ENCODE measurements around the gene PDLIM7.

Gene PDLIM7

DNA sequence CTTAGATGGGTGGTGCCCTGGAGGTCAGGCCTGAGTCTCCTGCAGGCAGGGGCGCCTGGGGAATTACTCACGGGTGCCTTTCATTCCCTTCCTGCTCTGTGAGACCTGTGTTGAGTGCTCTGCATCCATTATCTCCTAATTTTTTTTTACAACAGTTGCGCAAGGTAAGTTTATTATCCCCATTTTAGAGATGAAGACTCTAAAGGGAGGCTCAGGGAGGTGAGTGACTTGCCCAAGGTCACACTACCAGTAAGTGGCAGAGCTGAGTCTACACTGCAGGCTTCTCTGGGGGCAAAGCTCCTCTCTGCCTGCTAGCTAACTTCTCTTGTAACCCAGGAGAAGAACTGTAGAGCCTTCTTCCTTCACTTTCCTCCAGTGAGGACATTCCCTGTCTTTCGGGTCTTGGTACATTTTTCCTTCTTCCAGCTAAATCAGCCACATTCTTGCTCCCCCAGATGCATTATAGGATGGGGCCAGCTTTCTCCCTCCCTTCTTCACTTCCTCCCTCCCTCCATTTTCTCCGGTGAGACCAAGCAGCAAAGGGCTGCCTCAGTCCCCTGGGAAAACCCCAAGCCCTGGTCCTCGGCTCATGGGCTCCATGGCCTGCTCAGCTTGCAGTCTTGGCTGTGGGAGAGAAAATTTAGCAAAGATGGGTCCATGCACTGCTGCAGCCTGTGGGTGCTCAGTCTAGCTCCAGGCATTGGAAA, 49.0 kb downstream of the PDLIM7 start:
- no peak for ATAC-seq
- DNase-seq = no peak
- H3K4me3 Mint-ChIP-seq = peak overlapping the region; percentile 73
- no peaks in the 10 kb centered on the region for H3K27me3 Mint-ChIP-seq
- H3K36me3 Mint-ChIP-seq (ENCODE audit: low read depth) = peaks cover 2% of the 10 kb centered on the region
- H3K27ac Mint-ChIP-seq = peak overlapping the region; percentile 75
- no peaks in the 10 kb centered on the region for H3K9me3 Mint-ChIP-seq
- peaks cover 58% of the 10 kb centered on the region for H3K4me1 Mint-ChIP-seq

DNA sequence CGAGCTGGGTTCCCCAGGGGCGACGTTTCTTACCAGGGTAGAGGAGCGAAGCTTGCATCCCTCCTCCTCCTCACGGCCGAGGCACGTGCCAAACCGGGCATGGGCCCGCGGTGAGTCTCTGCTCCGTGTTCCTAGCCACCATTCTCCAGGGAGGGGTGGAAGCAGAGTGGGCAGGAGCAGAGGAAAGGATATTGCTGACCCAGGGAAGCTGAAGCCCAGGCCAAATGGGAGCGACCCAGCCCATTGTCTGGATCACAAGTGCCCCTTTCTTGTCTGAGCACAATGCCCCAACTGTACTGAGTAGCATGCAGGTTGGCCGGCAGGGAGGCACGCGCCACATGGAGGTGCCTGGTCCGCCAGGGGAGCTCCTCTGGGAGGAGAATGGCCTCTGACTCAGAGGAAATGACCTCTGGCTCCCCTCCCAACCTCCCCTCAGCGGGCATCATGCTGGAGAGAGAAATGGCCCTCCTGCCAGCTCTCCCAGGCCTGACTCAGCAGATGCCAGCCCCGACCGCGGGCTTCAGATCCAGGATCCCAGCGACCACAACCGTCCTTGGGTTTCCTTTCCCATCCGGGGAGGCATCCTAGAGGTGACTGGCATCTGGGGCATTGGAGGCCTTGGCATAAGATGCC, 49.7 kb downstream of the PDLIM7 start:
- no peaks in the 10 kb centered on the region for H3K27me3 Mint-ChIP-seq
- DNase-seq (peak; percentile 53), ATAC-seq (peak; percentile 6)
- H3K27ac Mint-ChIP-seq = peak overlapping the region; percentile 75
- H3K36me3 Mint-ChIP-seq (ENCODE audit: low read depth) = peaks cover 2% of the 10 kb centered on the region
- H3K4me3 Mint-ChIP-seq = peak overlapping the region; percentile 73
- no peaks in the 10 kb centered on the region for H3K9me3 Mint-ChIP-seq
- H3K4me1 Mint-ChIP-seq = peaks cover 56% of the 10 kb centered on the region

DNA sequence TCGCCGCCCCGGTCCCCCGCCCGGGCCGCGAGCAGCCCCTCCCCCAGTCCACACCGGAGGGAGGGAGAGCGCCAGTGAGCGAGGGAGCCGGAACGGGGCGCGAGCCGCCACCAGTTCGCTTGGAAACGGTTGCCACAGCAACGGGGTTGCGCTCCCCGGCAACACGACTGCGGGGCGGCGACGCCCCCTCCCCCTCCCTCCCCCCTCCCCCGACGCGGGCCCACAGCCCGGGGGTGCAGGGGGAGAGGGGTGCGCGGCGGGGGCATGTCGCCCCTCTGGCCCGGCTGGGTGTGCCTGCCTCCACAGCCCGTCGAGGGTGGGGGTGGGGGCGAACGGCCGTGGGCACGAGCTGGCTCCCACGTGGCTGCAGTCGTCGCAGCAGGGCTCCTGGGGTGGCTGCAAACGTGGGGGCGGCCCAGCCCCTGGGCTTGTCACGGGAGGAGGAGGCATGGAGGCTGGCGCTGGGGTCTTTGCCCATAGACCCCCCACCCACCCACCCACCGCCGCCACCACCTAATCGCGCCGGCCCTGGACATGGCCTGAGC, 50.3 kb downstream of the PDLIM7 start:
- no peak overlapping the region for H3K27ac Mint-ChIP-seq

DNA sequence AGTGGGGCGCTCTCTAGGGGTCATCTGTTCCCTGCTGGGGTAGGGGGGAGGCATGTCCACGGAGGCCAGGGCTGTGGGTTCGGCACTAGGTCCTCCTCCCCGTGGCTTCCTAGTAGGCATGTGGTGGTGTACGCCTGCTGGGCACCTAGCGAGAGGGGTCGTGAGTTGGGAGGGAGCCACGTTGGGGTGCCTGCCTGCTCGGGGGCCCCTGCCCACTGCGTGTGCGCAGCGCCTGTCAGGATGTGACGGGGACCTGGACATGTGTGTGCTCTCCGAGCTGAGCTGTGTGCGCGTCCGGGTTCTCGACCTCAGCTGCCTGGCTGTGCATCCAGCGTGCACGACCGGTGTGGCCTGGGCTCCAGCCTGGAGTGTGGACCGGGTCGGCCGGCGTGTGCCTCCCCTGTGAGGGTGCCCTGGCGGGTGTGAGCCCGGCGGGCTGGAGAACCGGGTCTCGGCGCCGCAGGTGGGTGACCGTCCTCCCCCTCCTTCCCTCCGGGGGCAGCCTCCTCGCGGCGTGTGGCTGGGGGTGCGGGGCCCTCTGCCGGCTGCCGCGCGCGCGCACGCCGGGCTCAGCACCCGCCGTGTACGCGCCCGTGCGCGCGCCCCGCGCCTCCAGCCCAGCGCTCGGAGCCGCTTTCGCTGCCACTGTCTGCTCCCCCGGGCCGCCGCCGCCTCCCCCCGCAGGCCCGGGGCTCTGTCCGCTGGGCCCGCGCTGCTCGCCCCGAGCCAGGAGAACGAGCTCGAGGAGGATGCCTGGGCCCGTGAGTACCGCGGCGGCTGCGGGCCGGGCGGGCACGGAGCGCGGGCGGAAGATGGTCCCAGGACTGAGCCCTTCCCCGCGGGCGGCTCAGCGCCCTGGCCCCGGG, 51.0 kb downstream of the PDLIM7 start, which contains the start of gene PRR7:
PRR7 (plus strand) TSS at position 615 of the 866 bp plus-strand sequence. CDS start 8,254 bp downstream, outside the sequence.
- Mint-ChIP-seq H3K27ac (peak within 1 kb of the TSS; percentile 79), H3K4me3 (peak within 1 kb of the TSS; percentile 73), H3K27me3 (no peaks in the 10 kb centered on the region), H3K4me1 (peaks cover 54% of the 10 kb centered on the region), H3K9me3 (no peaks in the 10 kb centered on the region), H3K36me3 (ENCODE audit: low read depth) (peaks cover 5% of the 10 kb centered on the region)
- peak; percentile 80 for DNase-seq
- peak; percentile 51 for ATAC-seq

More for the DNA sequence above, 50.3 kb downstream of the PDLIM7 start:
- peaks cover 54% of the 10 kb centered on the region for H3K4me1 Mint-ChIP-seq
- peak overlapping the region; percentile 73 for H3K4me3 Mint-ChIP-seq
- peak; percentile 8 for ATAC-seq
- no peaks in the 10 kb centered on the region for H3K9me3 Mint-ChIP-seq
- DNase-seq = peak; percentile 73
- no peaks in the 10 kb centered on the region for H3K27me3 Mint-ChIP-seq
- H3K36me3 Mint-ChIP-seq (ENCODE audit: low read depth) = peaks cover 4% of the 10 kb centered on the region

DNA sequence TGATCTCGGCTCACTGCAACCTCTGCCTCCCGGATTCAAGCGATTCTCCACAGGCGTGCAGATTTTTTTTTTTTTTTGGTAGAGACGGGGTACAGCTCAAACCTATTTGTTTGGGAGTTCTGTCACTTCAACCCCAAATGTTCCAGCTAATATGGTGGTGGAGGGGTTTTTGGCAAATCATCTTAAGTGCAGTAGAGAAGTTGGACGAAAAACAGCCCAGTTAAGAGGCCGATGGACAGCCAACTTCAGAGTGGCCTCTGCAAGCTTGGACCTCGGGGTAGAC, 51.5 kb downstream of the PDLIM7 start:
- no peaks in the 10 kb centered on the region for H3K9me3 Mint-ChIP-seq
- no peak for DNase-seq
- H3K27me3 Mint-ChIP-seq = no peaks in the 10 kb centered on the region
- no peak for ATAC-seq
- H3K4me3 Mint-ChIP-seq = peak overlapping the region; percentile 71
- peaks cover 54% of the 10 kb centered on the region for H3K4me1 Mint-ChIP-seq
- peaks cover 7% of the 10 kb centered on the region for H3K36me3 Mint-ChIP-seq (ENCODE audit: low read depth)
- H3K27ac Mint-ChIP-seq = peak overlapping the region; percentile 79

DNA sequence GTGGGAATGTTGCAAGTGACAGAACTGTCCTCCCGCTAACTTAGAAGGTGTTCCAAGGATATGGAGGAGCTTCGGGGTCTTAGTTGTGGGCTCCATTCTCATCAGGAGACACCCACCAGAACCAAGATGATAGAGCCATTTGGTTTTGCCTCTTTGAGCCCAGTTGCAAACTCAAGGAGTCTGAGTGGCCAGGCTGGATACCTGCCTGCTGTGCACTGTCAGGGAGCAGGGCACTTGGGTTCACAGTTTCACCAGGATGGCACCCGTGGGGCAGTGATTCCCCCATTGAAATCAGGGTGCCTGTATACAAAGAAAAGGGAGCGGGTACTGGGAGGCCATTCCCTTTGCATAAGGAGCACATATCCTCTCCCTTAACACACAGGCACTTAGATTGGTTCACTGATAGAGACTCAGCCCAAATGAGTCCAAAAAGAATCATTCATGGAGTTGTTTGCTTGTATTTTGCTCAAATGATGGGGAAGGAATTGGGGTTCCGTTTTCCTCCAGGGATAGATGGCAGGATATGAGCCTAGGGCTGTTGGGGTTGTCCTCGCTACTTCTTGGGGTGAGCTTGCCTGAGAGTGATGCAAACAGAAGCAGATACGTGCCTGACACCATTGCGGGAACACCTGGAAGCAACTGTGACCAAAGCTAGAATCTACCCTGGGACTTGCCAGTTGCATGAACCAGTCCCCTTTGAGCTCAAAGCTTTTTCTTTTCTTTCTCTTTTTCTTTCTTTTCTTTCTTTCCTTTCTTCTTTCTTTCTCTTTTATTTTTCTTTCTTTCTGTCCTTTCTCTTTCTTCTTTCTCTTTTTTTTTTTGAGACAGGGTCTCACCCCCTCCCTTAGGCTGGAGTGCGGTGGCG, 52.1 kb downstream of the PDLIM7 start:
- Mint-ChIP-seq H3K9me3 (no peaks in the 10 kb centered on the region), H3K4me3 (peak overlapping the region; percentile 71), H3K36me3 (ENCODE audit: low read depth) (peaks cover 9% of the 10 kb centered on the region), H3K27me3 (no peaks in the 10 kb centered on the region), H3K27ac (peak overlapping the region; percentile 79), H3K4me1 (peaks cover 59% of the 10 kb centered on the region)
- DNase-seq (no peak), ATAC-seq (no peak)

DNA sequence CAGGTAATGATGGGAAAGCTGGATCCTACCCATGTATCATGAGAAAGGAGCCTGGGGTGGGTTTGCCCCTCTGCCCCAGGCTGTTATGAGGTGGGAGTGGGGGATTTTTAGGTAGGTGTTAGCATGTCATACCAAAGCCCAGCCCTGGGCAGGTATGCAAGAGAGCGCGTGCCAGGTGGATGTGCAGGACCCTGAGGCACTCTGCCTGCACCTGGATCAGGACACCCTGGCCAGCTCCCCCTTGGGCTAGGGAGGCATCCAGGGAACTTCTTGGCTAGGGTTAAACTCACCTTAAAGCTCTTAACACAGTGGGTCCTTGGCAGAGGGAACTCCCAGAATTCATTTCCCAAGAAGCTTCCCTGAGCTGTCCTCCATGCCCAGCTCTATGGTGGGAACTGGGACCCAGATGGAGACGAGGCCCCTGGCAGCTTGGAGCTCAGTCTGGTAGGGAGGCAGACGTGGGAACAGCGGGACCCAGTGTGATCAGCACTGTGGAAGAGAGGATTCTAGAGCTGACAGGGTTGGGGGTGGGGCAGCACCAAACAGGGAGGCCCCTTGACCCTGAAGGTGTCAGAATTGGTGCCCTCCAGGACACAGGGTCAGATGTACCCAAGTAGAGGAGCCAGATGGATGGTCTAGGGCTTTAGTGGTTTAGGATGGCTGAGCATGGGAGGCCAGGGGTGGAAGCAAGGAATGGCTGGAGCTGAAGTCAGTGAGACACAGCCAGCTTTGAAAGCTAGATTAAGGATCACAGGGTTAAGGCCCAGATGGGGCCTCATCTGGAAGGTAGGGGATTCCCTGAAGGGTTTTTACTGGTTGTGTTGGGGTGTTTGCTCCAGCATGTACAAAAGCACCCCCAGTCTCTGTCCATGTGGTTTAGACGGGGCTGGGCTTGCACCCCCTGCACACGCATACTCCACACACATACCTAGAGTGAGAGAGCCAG, 53.0 kb downstream of the PDLIM7 start:
- Mint-ChIP-seq H3K9me3 (no peaks in the 10 kb centered on the region), H3K36me3 (ENCODE audit: low read depth) (peaks cover 16% of the 10 kb centered on the region), H3K27ac (peak overlapping the region; percentile 49), H3K27me3 (no peaks in the 10 kb centered on the region), H3K4me3 (peak overlapping the region; percentile 71), H3K4me1 (peaks cover 68% of the 10 kb centered on the region)
- DNase-seq (no peak), ATAC-seq (no peak)

DNA sequence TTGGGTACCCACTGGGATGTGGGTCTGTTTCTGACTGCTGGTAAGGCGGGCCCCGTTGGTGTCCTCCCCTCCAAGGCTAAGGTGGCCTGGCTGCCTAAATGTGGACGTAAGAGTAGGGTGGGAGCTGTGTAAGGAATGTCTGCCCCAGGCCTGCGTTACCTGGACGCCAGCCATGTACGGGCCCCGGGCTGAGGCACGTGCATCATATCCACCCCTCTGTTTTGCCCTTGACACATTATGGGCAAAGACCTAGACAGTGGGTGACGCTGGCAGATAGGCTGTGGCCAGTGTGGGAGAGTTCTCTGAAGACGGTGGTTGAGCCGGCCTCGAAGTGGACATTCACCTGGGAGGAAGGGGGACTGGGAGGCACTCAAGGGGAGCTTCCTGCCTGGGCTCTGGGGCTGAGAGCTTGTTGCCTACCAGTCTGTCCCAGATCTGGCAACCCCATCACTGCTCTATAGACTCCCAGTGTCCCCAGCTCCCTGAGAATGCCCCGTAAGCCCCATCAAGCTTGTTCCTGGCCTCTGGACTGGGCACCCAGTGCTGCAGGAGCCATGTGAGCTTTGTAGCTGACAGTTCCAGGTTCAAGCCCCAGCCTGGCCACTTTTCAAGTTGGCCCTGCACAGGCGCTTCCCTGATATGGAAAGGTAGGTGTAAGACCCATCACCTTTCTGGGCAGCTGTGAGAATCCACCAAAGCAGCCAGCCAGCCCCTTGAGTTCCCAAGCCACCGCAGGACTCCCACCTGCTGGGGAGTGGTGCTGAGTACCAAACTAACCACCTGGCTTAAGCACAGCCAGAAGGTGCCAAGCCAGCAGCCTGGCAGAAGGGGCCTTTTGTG, 54.0 kb downstream of the PDLIM7 start:
- Mint-ChIP-seq H3K36me3 (ENCODE audit: low read depth) (peaks cover 20% of the 10 kb centered on the region), H3K4me1 (peaks cover 66% of the 10 kb centered on the region), H3K27me3 (no peaks in the 10 kb centered on the region), H3K4me3 (no peak overlapping the region), H3K27ac (peak overlapping the region; percentile 18), H3K9me3 (no peaks in the 10 kb centered on the region)
- ATAC-seq (no peak), DNase-seq (no peak)

DNA sequence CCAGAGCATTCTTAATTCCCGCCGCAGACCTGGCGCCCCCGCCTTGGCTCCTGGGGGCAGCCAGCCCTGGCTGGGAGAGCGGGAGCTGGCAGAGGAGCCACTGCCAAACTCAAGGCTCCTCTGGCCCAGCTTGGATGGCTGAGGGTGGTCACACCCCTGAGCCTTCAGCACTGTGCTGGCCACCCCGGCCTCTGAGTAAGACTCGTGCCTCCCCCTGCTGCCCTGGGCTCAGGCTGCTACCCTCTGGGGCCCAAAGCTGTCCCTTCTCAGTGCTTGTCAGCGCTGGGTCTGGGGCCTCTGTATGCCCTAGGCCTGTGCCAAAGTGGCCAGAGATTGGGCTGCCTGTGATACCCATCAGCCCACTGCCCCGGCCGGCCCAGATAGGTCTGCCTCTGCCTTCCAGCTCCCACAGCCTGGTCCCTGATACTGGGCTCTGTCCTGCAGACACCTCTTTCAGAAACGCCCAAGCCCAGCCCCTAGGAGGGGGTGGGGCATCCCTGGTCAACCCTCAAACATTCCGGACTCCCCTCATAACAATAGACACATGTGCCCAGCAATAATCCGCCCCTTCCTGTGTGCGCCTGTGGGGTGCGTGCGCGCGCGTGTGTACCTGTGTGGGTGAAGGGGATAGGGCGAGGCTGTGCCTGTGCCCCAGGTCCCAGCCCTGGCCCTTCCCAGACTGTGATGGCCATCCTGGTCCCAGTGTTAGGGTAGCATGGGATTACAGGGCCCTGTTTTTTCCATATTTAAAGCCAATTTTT, 55.2 kb downstream of the PDLIM7 start:
- no peaks in the 10 kb centered on the region for H3K9me3 Mint-ChIP-seq
- no peak overlapping the region for H3K4me3 Mint-ChIP-seq
- H3K4me1 Mint-ChIP-seq = peaks cover 65% of the 10 kb centered on the region
- H3K27ac Mint-ChIP-seq = peak overlapping the region; percentile 69
- H3K36me3 Mint-ChIP-seq (ENCODE audit: low read depth) = peaks cover 29% of the 10 kb centered on the region
- no peaks in the 10 kb centered on the region for H3K27me3 Mint-ChIP-seq
- DNase-seq (no peak), ATAC-seq (no peak)

DNA sequence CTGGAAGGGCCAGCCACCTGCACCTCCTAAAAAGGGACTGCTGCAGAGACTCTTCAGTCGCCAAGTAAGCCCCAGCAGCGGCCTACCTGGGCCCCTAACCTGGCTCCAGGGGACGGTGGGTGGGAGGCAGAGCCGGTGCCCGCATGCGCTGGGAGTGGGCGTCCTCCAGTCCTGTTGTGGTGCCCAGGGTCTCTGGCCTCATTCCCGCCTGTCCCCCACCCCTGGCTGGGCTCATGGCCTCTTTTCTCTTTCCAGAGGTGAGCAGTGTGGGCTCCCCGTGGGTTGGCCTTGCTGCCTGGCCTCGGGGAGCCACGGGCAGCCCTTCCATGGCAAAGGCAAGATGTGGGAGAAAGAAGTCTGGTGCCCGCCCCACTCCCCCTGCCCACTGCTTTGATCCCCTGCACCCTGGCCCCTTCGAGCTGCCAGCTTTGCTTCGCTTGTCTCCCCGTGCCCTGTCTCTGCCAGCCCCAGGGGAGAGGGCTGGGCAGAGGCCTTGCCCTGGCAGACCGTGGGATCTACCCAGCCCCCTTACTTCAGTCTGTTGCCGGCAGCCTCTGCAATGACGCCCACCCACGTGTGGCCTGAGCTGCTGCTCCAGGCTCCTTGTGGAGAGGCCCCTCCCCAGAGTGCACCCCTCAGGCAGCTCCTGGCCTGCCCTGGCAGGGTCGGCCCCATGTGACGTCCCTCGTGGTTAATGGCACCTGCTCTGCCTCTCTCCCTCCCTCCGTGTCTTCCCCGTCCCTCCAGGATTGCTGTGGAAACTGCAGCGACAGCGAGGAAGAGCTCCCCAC, 56.2 kb downstream of the PDLIM7 start:
- Mint-ChIP-seq H3K4me1 (peaks cover 72% of the 10 kb centered on the region), H3K27ac (no peak overlapping the region), H3K9me3 (no peaks in the 10 kb centered on the region), H3K4me3 (no peak overlapping the region), H3K36me3 (ENCODE audit: low read depth) (peaks cover 35% of the 10 kb centered on the region), H3K27me3 (no peaks in the 10 kb centered on the region)
- DNase-seq (no peak), ATAC-seq (no peak)

DNA sequence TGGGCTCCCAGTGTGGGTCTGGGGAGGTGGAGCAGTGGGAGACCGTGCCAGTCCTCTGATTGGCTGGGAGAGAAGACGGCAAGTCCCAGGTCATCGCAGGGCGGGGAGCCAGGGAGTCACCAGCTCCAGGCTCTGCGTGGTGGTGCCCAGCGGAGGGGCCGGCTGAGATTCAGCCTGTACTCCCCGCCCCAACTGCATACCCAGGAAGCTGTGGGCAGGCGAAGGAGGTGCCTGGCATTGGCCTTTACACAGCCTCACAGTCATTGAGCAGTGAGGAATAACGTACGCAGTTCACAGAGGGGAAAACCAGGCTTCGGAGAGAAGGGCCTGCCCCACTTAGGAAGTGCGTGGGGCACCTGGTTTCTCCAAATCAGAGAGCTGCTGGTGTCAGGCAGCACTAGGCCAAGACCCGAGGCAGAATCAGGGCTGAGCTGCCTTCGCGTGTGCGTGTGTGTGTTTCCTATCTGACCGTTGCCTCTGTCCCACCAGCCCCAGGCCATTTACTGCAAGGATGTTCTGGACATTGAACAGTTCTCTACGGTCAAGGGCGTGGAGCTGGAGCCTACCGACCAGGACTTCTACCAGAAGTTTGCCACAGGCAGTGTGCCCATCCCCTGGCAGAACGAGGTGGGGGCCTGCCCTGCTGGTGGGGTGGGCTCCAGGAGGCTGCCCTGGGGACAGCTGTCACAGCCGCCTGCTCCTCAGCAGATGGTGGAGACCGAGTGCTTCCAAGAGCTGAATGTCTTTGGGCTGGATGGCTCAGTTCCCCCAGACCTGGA, 57.0 kb downstream of the PDLIM7 start:
- ATAC-seq = peak; percentile 75
- Mint-ChIP-seq H3K27me3 (no peaks in the 10 kb centered on the region), H3K9me3 (no peaks in the 10 kb centered on the region), H3K4me1 (peaks cover 69% of the 10 kb centered on the region), H3K27ac (peak overlapping the region; percentile 48), H3K36me3 (ENCODE audit: low read depth) (peaks cover 40% of the 10 kb centered on the region), H3K4me3 (no peak overlapping the region)
- peak; percentile 47 for DNase-seq
